Measurements from ENCODE around the gene ALDH7A1.
"Not testable (repeated sequence)": the region's sequence is repeated elsewhere in the genome, so short reads cannot be mapped to it uniquely, and the experiment has no call there.

Gene ALDH7A1

GRCh38 chr5:126595486-126596083, 566 bp upstream of the ALDH7A1 start:
- DNase-seq (ENCODE audit: low spot score): no peak

- no peak for DNase-seq (ENCODE audit: low spot score)
Measured at GRCh38 chr5:126591549-126591948, 3.5 kb downstream of the ALDH7A1 start.

- no peak for DNase-seq (ENCODE audit: low spot score)
Measured at GRCh38 chr5:126589536-126590297, 5.3 kb downstream of the ALDH7A1 start.

GRCh38 chr5:126587551-126588390, 7.2 kb downstream of the ALDH7A1 start:
- DNase-seq (ENCODE audit: low spot score): no peak

- DNase-seq (ENCODE audit: low spot score): no peak
Measured at GRCh38 chr5:126583761-126584160, 11.3 kb downstream of the ALDH7A1 start.

- DNase-seq (ENCODE audit: low spot score): no peak
Measured at GRCh38 chr5:126579716-126580115, 15.3 kb downstream of the ALDH7A1 start.

- no peak for DNase-seq (ENCODE audit: low spot score)
Measured at GRCh38 chr5:126577415-126577814, 17.6 kb downstream of the ALDH7A1 start.

GRCh38 chr5:126576974-126577373, 18.0 kb downstream of the ALDH7A1 start:
- no peak for DNase-seq (ENCODE audit: low spot score)

- no peak for DNase-seq (ENCODE audit: low spot score)
Measured at GRCh38 chr5:126575644-126576043, 19.4 kb downstream of the ALDH7A1 start.

GRCh38 chr5:126568206-126568755, 26.7 kb downstream of the ALDH7A1 start:
- no peak for DNase-seq (ENCODE audit: low spot score)

- DNase-seq (ENCODE audit: low spot score): no peak
Measured at GRCh38 chr5:126562823-126563222, 32.2 kb downstream of the ALDH7A1 start.

GRCh38 chr5:126561908-126562307, 33.1 kb downstream of the ALDH7A1 start:
- no peak for DNase-seq (ENCODE audit: low spot score)

GRCh38 chr5:126555101-126555500, 39.9 kb downstream of the ALDH7A1 start:
- DNase-seq (ENCODE audit: low spot score): not testable (repeated sequence)

- no peak for DNase-seq (ENCODE audit: low spot score)
Measured at GRCh38 chr5:126552614-126553013, 42.4 kb downstream of the ALDH7A1 start.

GRCh38 chr5:126544087-126544740, 50.8 kb downstream of the ALDH7A1 start:
- DNase-seq (ENCODE audit: low spot score): peak; percentile 31

GRCh38 chr5:126543660-126544059, 51.4 kb downstream of the ALDH7A1 start:
- no peak for DNase-seq (ENCODE audit: low spot score)

GRCh38 chr5:126543009-126543408, 52.0 kb downstream of the ALDH7A1 start:
- no peak for DNase-seq (ENCODE audit: low spot score)

GRCh38 chr5:126542441-126542840, 52.6 kb downstream of the ALDH7A1 start:
- DNase-seq (ENCODE audit: low spot score): no peak

GRCh38 chr5:126540631-126541030, 54.4 kb downstream of the ALDH7A1 start:
- DNase-seq (ENCODE audit: low spot score): no peak

- DNase-seq (ENCODE audit: low spot score): no peak
Measured at GRCh38 chr5:126538579-126538978, 56.4 kb downstream of the ALDH7A1 start.

GRCh38 chr5:126536874-126537273, 58.1 kb downstream of the ALDH7A1 start:
- no peak for DNase-seq (ENCODE audit: low spot score)
